SK-N-SH (cell line): Measurements from ENCODE around the gene ERC1. TPM values are rescaled to one million over a fixed set of nuclear protein-coding genes. Genes with fewer than 3 reads are reported as not detected.

ENCODE experiments used
- CTCF ChIA-PET: fragments of 300-600, 350-600 bp; formaldehyde crosslinking; extraction: SDS; loops from one replicate; lab custom pipeline; 2021; lab: Yijun Ruan, JAX
- POLR2A ChIA-PET: fragments of 350-600 bp; sonication (Branson Sonifier 250); formaldehyde crosslinking; extraction: SDS; loops from one replicate; lab custom pipeline; 2020; ENCODE audit warnings: antibody characterized with exemption, inconsistent platforms; lab: Yijun Ruan, JAX
- DNase-seq: peaks from one replicate; pipeline ENCODE4 v3.0.0; 2012
- H2AFZ ChIP-seq: fragments of 200-600 bp; sonication (generic); 2 replicates; pipeline ENCODE4 v1.8.1; 2016; ENCODE audit warnings: antibody characterized with exemption, mild to moderate bottlenecking, low read depth
- H3F3A ChIP-seq: fragments of 200-600 bp; sonication (generic); replicated peaks from 2 replicates; pipeline ENCODE3; 2016; ENCODE audit warnings: antibody characterized with exemption, mild to moderate bottlenecking; ENCODE audit not compliant: insufficient read depth
- H3K27ac ChIP-seq, 2 experiments: fragments of 200-500 bp in 1 of 2; fragments of 200-600 bp in 1 of 2; sonication (Bioruptor generic) in 1 of 2; sonication (generic), shearing (Covaris generic) in 1 of 2; 2 replicates each; pipeline versions ENCODE4 v1.5.1 to v1.6.1; 2014 to 2016; ENCODE audit warnings: low read depth in 2 of 2, inconsistent platforms in 1 of 2, low read length in 1 of 2, mild to moderate bottlenecking in 1 of 2, mixed read lengths in 1 of 2
- H3K27me3 ChIP-seq: fragments of 200-600 bp; sonication (generic), shearing (Covaris generic); 2 replicates; pipeline ENCODE4 v1.6.1; 2016; ENCODE audit warnings: mixed run types; ENCODE audit not compliant: insufficient read depth
- H3K36me3 ChIP-seq, 2 experiments: fragments of 200-500 bp in 1 of 2; fragments of 200-600 bp in 1 of 2; sonication (Bioruptor generic) in 1 of 2; sonication (generic) in 1 of 2; replicated peaks in 1 of 2; 2 replicates each; pipeline versions ENCODE3 to v1.5.1; 2014 to 2016; ENCODE audit warnings: low read length in 1 of 2, mild to moderate bottlenecking in 1 of 2; ENCODE audit not compliant: insufficient read depth in 2 of 2, control insufficient read depth in 1 of 2
- H3K4me1 ChIP-seq, 2 experiments: fragments of 200-500 bp in 1 of 2; fragments of 200-600 bp in 1 of 2; sonication (Bioruptor generic) in 1 of 2; sonication (generic), shearing (Covaris generic) in 1 of 2; 2 replicates each; pipeline versions ENCODE4 v1.5.1 to v1.6.1; 2014 to 2016; ENCODE audit warnings: low read depth in 1 of 2, low read length in 1 of 2, mixed run types in 1 of 2; ENCODE audit not compliant: insufficient read depth in 2 of 2, control insufficient read depth in 1 of 2
- H3K4me2 ChIP-seq: fragments of 200-600 bp; sonication (generic), shearing (Covaris generic); 2 replicates; pipeline ENCODE4 v1.6.1; 2017; ENCODE audit warnings: mixed run types
- H3K4me3 ChIP-seq, 2 experiments: fragments of 200-500 bp in 1 of 2; fragments of 200-600 bp in 1 of 2; sonication (Bioruptor generic) in 1 of 2; sonication (generic), shearing (Covaris generic) in 1 of 2; 2 replicates each; pipeline versions ENCODE4 v1.5.1 to v1.8.1; 2014 to 2016; ENCODE audit warnings: low read depth in 2 of 2, inconsistent platforms in 1 of 2, low read length in 1 of 2, mild to moderate bottlenecking in 1 of 2, mixed read lengths in 1 of 2, moderate library complexity in 1 of 2
- H3K79me2 ChIP-seq: fragments of 200-600 bp; sonication (generic); 2 replicates; pipeline ENCODE4 v1.8.1; 2017; ENCODE audit warnings: mild to moderate bottlenecking; ENCODE audit not compliant: insufficient read depth
- H3K9ac ChIP-seq: fragments of 200-600 bp; sonication (generic); 2 replicates; pipeline ENCODE4 v1.6.1; 2017; ENCODE audit warnings: mixed run types
- H3K9me2 ChIP-seq: fragments of 200-600 bp; sonication (generic); 2 replicates; pipeline ENCODE4 v1.6.1; 2017; ENCODE audit warnings: mixed run types
- H3K9me3 ChIP-seq: fragments of 200-600 bp; sonication (generic); 2 replicates; pipeline ENCODE4 v1.6.1; 2017; ENCODE audit warnings: mixed run types, mild to moderate bottlenecking, moderate library complexity
- H4K20me1 ChIP-seq: fragments of 200-600 bp; sonication (generic); 2 replicates; pipeline ENCODE4 v1.6.1; 2017; ENCODE audit warnings: mild to moderate bottlenecking, mixed run types; ENCODE audit not compliant: insufficient read depth
- EZH2phosphoT487 ChIP-seq: fragments of 200-600 bp; sonication (generic); IDR thresholded peaks from 2 replicates; pipeline ENCODE4 v1.6.1; 2017; ENCODE audit warnings: low read depth, mixed run types, mild to moderate bottlenecking, antibody characterized with exemption, moderate library complexity, borderline replicate concordance
- IRF3 ChIP-seq: fragments of 150-350 bp; IDR thresholded peaks from 2 replicates; pipeline ENCODE4 v1.6.1; 2016; ENCODE audit warnings: mild to moderate bottlenecking, low read depth, low read length
- MAX ChIP-seq: IDR thresholded peaks from 2 replicates; pipeline ENCODE4 v1.4.0; 2012; ENCODE audit warnings: low read depth
- MEF2A ChIP-seq: IDR thresholded peaks from 2 replicates; pipeline ENCODE4 v1.4.0; 2012; ENCODE audit warnings: low read depth, borderline replicate concordance
- PBX3 ChIP-seq: IDR thresholded peaks from 2 replicates; pipeline ENCODE4; 2012
- SIN3A ChIP-seq: IDR thresholded peaks from 2 replicates; pipeline ENCODE4 v1.6.1; 2012; ENCODE audit warnings: low read depth, mild to moderate bottlenecking, low read length, moderate library complexity, borderline replicate concordance
- SMC3 ChIP-seq: IDR thresholded peaks from 2 replicates; pipeline ENCODE4 v1.6.1; 2012; ENCODE audit warnings: low read depth, low read length, improper control_type of control experiment
- TAF1 ChIP-seq: IDR thresholded peaks from 2 replicates; pipeline ENCODE4 v1.6.1; 2012; ENCODE audit warnings: low read depth, mild to moderate bottlenecking, low read length, moderate library complexity, borderline replicate concordance
- TEAD4 ChIP-seq: IDR thresholded peaks from 2 replicates; pipeline ENCODE4 v1.4.0; 2012; ENCODE audit warnings: mild to moderate bottlenecking, borderline replicate concordance; ENCODE audit not compliant: insufficient read depth
- WGBS: methylation state at CpG from one replicate; pipeline ENCODE4 v1.1.6; 2017; ENCODE audit warnings: low lambda C conversion rate; 5-methylcytosine and 5-hydroxymethylcytosine counted together
- polyA plus RNA-seq, 3 experiments: library from polyadenylated mRNA; depleted of rRNA; stranded (reverse); fragments of >200 nt; gene quantifications; 2 replicates each; pipeline ENCODE4 v1.2.3, GENCODE V29; 2012
- TF ChIP-seq, protein P1 (sequence below): IDR thresholded peaks from 2 replicates; pipeline ENCODE4 v1.6.1; 2012; ENCODE audit warnings: mild to moderate bottlenecking, low read depth, low read length, moderate library complexity

Gene ERC1
- polyA plus RNA-seq, 1 of the 3 experiments (the other 2 are of a cell fraction), result 7.5 TPM

DNA sequence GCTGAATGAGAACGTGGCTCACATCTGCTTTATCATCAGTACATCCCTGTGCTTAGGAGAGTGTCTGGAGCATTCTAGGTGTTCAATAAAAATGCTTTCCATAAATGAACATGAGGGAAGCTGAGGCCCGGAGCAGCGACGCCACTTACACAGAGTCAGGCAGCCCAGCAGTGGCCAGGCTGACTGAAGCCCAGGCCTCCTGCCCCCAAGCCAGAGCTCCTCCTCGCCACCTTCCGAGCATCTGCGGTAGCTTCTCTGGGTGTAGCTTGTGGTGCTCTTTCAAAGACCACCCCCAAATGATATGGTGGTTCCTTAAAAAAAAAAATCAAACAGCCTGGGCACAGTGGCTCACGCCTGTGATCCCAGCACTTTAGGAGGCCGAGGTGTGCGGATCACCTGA, 514.6 kb downstream of the ERC1 start:
- H3K9me3 ChIP-seq, result no peaks in the 10 kb centered on the region
- TF ChIP-seq SMC3, result no peak
- TF ChIP-seq SIN3A, result no peak
- no peak for TF ChIP-seq MEF2A
- no peak for TF ChIP-seq MAX
- TF ChIP-seq TEAD4, result no peak
- no peak for TF ChIP-seq EZH2phosphoT487
- TF ChIP-seq IRF3, result no peak
- TF ChIP-seq TAF1, result no peak
- H4K20me1 ChIP-seq, result no peaks in the 10 kb centered on the region
- H3K4me1 ChIP-seq, result no peaks in the 10 kb centered on the region; a peak in 1 of 4 replicates
- no peaks in the 10 kb centered on the region for H3F3A ChIP-seq
- H3K79me2 ChIP-seq, result no peaks in the 10 kb centered on the region
- WGBS, result 98% methylated on average over 10 of the region's 10 CpGs
- ChIA-PET CTCF (interaction anchor here (1.4 kb wide), 1 partner anchor 78 kb away, joined by 3 read pairs; no protein-coding TSS in a partner anchor), POLR2A (no interaction called here)
- no peak overlapping the region for H3K4me2 ChIP-seq
- H3K27me3 ChIP-seq, result no peaks in the 10 kb centered on the region
- no peak overlapping the region for H2AFZ ChIP-seq
- H3K9me2 ChIP-seq, result no peaks in the 10 kb centered on the region
- DNase-seq, result no peak
- no peak overlapping the region for H3K4me3 ChIP-seq
- H3K36me3 ChIP-seq, result no peaks in the 10 kb centered on the region
- no peak overlapping the region for H3K9ac ChIP-seq
- no peak overlapping the region for H3K27ac ChIP-seq

- Histone ChIP-seq H3K4me1 (no peaks in the 10 kb centered on the region; a peak in 1 of 4 replicates), H2AFZ (no peak overlapping the region), H4K20me1 (no peaks in the 10 kb centered on the region), H3K27me3 (no peaks in the 10 kb centered on the region), H3K4me3 (no peak overlapping the region), H3K9ac (no peak overlapping the region), H3K4me2 (no peak overlapping the region), H3K9me2 (no peaks in the 10 kb centered on the region), H3K36me3 (no peaks in the 10 kb centered on the region), H3K9me3 (no peaks in the 10 kb centered on the region), H3K27ac (no peak overlapping the region), H3F3A (no peaks in the 10 kb centered on the region), H3K79me2 (no peaks in the 10 kb centered on the region)
- ChIA-PET POLR2A (no interaction called here), CTCF (interaction anchor here (1.4 kb wide), 1 partner anchor 76 kb away, joined by 3 read pairs; no protein-coding TSS in a partner anchor)
- TF ChIP-seq, protein P1, sequence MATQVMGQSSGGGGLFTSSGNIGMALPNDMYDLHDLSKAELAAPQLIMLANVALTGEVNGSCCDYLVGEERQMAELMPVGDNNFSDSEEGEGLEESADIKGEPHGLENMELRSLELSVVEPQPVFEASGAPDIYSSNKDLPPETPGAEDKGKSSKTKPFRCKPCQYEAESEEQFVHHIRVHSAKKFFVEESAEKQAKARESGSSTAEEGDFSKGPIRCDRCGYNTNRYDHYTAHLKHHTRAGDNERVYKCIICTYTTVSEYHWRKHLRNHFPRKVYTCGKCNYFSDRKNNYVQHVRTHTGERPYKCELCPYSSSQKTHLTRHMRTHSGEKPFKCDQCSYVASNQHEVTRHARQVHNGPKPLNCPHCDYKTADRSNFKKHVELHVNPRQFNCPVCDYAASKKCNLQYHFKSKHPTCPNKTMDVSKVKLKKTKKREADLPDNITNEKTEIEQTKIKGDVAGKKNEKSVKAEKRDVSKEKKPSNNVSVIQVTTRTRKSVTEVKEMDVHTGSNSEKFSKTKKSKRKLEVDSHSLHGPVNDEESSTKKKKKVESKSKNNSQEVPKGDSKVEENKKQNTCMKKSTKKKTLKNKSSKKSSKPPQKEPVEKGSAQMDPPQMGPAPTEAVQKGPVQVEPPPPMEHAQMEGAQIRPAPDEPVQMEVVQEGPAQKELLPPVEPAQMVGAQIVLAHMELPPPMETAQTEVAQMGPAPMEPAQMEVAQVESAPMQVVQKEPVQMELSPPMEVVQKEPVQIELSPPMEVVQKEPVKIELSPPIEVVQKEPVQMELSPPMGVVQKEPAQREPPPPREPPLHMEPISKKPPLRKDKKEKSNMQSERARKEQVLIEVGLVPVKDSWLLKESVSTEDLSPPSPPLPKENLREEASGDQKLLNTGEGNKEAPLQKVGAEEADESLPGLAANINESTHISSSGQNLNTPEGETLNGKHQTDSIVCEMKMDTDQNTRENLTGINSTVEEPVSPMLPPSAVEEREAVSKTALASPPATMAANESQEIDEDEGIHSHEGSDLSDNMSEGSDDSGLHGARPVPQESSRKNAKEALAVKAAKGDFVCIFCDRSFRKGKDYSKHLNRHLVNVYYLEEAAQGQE, result no peak
- TF ChIP-seq EZH2phosphoT487 (no peak), PBX3 (no peak)
- DNase-seq, result no peak
- WGBS, result 90% methylated on average over 2 of the region's 7 CpGs
These were observed 516.3 kb downstream of the ERC1 start for GRCh38 chr12:1507308-1507707.
